NOMO-1 (cell line): Measurements from ENCODE around the gene OPHN1.
"Not testable (repeated sequence)": the region's sequence is repeated elsewhere in the genome, so short reads cannot be mapped to it uniquely, and the experiment has no call there.

Source experiments
- DNase-seq, 2 experiments: peaks; one replicate each; lab custom pipeline; 2025; ENCODE audit not compliant: unreplicated experiment in 2 of 2; lab: John Stamatoyannopoulos, UW

Gene OPHN1

GRCh38 chrX:68090266-68090665, 343.0 kb downstream of the OPHN1 start:
- DNase-seq, result no peak

DNA sequence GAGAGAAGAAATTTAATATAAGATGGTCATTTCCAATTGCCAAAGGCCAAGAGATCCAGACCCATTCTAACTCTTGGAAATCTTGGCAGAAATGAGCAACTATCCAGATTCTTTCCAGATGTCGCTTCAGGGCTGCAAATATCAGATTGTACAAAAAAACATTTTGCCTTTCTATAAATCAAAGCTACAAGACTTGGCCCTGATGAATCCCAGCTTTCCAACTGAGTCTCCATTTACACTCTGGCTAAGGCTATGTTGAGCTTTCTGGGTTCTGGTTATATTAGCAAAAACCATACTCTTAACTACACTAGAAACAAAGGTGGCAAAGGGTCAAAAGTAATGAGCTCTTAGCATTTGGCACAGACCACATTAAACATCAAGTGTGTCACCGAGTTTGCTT, 345.8 kb downstream of the OPHN1 start:
- DNase-seq, result no peak

DNA sequence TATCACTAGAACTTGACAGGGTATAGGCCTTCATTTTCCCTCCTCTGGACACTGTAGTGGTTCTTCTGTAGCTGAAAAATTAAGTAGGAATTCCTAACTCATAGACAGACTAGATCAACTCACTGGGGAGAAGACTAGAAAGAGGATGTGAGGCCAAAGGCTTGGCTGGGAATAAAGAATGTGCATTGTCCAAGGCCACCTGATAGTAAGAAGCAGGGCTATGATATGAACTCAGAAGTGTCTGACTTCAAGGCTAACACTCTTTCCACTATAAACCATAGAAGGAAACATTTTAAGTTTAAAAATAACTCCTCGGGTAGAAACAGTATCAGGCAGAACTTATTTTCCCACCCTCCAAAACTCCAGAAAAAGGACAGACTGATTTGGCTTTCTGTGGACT, 346.6 kb downstream of the OPHN1 start:
- no peak for DNase-seq

DNA sequence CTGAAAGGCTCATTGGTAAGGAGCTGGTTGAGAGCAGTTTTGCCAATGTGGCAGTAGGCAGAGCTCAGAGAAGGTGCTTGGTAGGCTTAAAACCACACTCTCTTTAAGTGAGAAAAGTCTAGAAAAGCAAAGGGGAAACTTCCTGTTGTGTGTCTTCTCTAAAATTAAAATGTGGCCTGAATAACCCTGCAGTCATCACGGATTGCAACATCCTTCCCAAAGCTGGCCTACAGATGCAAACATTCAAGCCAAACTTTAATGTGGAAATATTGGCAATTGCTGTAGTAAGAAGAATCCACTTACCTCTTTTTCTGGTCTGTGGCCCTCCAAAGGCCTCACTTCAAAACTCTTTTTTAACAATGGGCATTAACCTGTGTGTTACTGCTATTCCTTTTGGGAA, 348.5 kb downstream of the OPHN1 start:
- peak; percentile 35 to 69 for DNase-seq

- DNase-seq, result no peak
These were observed 349.8 kb downstream of the OPHN1 start for GRCh38 chrX:68083510-68083909.

GRCh38 chrX:68079961-68080360, 353.3 kb downstream of the OPHN1 start:
- DNase-seq, result no peak

GRCh38 chrX:68078801-68079200, 354.5 kb downstream of the OPHN1 start:
- not testable (repeated sequence) for DNase-seq

GRCh38 chrX:68077378-68077777, 355.9 kb downstream of the OPHN1 start:
- no peak for DNase-seq

DNA sequence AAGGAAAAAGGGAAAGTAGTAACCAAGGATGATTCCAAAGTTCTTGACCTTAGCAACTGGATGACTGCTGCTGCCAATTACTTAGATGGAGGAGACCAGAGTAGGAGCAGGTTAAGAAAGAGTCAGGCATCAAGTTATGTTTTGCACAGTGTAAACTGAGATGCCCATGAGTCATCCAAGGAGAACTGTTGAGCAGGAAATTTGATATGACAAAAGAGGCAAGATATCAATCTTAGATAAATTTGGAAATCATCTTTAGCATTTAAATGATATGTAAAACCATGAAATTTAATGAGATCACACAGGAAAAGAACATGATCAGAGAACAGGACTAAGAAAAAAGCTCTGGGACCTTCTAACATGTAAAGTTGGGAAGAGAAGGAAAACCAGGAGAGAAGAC, 361.3 kb downstream of the OPHN1 start:
- DNase-seq, result no peak

GRCh38 chrX:68070119-68070518, 363.2 kb downstream of the OPHN1 start:
- DNase-seq, result not testable (repeated sequence)

GRCh38 chrX:68061206-68061535, 372.1 kb downstream of the OPHN1 start:
- no peak for DNase-seq

DNA sequence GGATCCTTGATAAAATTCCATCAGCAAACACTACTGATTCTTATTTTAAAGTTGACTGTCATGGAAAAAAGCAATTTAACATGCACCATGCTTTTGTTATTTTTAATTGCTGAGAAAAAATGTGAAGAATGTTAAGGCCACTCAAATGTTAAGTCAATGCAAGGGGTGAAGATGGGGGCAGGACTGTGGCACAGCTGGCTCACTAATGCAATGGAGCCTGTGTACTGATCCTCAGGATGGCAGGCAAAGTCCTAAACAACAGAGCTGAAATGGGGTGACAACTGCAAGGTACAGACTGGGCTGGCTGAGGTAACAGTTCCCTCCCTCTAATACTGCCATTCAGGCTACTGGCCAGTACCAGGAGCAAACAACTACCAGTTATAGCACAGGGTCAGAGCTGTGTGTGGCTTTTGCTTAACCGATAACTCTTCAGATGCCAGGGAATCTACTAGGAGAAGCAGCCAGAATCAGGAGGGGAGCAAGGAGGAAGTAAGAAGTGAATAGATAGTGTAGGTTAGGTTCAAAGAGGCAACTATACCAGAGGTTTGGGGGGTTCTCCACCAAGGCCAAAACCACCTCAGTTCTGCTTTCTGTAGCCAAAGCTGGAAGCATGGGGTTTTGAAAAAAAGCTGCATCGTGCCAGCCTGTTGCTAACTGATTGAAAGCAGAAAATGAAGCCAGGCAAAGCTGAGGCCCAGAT, 372.6 kb downstream of the OPHN1 start:
- DNase-seq, result no peak

GRCh38 chrX:68059469-68059868, 373.8 kb downstream of the OPHN1 start:
- no peak for DNase-seq

DNA sequence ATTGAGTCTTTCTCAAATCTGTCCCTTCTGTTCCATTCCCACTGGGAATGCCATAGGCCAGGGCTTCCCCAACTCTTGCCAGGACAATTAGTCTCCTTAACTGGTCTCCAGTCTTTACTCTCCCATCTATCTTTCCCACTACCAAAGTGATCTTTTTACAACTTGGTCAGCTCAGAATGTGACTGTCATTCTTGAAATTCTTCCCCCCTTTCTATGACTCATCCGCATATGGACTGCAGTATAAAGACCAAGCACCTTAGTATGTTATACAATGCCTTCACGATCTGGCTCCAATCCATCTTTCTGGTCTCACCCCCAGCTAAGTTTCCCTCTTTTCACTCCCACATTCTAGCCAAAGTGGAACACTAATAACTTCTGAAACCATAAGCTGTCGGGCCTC, 383.8 kb downstream of the OPHN1 start:
- no peak for DNase-seq

- DNase-seq, result no peak
These were observed 384.5 kb downstream of the OPHN1 start for GRCh38 chrX:68048774-68049173.

- no peak for DNase-seq
These were observed 388.2 kb downstream of the OPHN1 start for GRCh38 chrX:68045008-68045577.

- DNase-seq, result no peak
These were observed 389.4 kb downstream of the OPHN1 start for GRCh38 chrX:68043713-68044438.

DNA sequence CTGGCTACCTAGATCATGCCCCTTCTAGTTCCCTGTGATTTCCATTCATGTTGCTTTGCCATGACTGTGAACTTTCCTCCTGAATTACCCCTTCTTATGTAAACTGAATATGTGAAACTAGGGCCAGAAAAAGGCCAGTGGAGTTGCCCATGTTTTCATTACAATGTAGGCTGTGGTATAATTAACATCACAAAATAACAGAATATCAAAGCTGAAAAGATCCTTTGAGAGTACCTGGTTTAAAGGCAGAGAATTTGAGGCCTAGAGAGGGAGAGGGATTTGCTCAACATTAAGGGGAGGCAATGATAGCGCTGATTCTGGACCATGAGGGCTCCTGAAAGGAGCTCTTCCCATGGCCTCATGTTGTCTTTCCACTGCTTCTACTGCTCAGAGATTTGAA, 392.2 kb downstream of the OPHN1 start:
- no peak for DNase-seq

DNA sequence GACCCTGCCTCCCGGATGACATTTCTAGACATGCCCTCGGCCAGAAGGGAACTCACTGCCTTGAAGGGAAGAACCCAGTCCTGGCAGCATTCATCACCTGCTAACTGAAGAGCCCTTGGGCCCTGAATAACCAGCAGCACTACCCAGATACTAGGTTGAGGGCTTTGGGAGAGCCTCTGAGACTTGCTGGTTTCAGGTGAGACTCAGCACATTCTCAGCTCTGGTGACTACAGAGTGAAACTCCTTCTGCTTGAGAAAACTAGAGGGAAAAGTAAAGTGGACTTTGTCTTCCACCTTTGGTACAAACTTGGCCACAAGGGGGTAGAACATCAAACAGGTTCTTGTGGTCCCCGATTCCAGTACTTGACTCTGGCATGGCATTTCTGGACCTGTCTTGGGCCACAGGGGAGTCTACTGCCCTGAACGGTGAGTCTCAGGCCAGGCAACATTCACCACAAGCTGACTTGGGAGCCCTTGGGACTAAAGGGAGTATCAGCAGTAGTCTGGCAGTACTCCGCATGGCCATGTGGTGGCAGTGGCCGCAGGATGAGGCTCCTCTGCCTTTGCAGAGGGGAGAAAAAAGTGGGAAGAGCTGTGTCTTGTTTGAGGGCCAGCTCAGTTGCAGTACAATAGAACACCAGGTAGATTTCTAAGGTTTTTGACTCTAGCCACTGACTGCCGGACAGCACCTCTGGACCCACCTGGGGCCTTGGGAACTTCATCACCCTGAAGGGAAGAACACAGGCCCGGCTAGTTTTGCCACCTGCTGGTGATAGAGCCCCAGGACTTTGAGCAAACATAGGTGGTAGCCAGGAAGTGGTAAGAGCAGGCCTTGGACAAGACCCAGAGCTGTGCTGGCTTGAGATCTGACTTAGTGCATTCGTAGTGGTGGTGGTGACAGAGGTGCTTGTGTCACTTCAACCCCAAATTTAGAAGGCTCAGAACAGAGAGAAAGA, 414.8 kb downstream of the OPHN1 start:
- DNase-seq, result peak; percentile 4 to 13

- no peak for DNase-seq
These were observed 434.8 kb downstream of the OPHN1 start for GRCh38 chrX:67998540-67998939.
